Measurements from ENCODE around the gene CLCN6.

CLCN6 gene

DNA sequence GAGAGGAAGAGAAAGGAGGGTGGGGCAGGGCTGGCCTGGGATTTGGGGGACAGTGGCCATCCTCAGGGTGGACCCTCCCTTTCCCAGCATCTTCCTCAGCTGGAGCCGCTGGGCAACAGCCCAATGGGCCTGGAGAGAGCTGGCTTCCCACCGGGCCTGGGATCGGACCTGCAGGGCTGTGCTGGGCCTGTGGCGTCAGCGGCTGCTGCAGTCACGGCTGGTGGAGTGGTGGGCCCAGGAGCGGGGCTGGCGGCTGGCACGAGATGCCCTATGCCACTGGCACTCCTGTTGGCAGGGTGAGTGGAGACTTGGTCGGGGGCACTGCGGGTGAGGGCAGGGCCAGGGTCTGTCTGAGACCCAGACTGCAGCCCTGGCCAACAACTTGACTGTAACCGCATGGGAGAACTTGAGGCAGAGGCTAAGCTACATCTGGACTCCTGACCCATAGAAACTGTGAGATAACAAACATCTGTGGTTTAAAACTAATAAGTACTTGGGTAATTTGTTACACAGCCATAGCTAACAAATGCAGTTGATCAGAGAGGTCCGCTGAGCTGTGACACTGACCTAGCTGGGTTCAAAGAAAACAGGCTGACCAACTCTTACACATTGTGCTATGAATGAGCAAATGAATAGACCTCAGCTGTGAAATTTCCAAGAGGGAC lies 26.1 kb upstream of the CLCN6 start:
- DNase-seq: no peak

DNA sequence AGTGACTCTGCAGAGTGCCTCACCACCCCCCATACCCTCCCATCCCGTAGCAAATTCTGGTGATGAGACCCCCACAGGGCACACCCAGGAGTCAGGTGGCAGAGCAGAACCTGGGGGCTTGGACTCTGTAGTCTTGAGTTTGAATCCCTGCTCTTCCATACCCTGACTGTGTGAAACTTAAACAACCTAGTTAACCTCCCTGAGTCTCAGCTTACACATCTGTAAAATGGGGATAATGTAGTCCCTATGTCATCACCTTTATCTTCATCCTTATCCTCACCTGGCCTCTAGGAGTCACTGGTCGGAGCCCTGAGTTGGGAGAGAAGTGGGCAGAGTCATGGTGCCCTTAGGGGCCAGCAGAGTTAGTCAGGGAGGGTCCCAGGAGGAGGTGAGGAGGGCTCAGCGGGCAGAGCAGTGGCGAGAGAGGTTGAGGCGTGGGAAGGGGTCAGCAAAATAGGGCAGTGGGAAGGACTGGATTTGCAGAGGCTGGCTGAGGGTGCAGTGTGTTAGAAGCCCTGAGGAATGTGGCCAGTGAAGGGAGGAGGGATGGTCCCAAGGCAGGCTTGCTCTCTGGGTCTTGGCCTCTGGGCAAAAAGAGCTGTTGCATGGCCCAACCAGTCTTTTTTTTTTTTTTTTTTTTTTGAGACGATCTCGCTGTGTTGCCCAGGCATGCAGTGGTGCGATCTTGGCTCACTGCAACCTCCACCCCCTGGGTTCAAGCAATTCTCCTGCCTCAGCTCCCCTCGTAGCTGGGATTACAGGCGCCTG lies 25.4 kb upstream of the CLCN6 start:
- DNase-seq: no peak

GRCh38 chr1:11781297-11781696 lies 24.7 kb upstream of the CLCN6 start:
- DNase-seq: no peak

DNA sequence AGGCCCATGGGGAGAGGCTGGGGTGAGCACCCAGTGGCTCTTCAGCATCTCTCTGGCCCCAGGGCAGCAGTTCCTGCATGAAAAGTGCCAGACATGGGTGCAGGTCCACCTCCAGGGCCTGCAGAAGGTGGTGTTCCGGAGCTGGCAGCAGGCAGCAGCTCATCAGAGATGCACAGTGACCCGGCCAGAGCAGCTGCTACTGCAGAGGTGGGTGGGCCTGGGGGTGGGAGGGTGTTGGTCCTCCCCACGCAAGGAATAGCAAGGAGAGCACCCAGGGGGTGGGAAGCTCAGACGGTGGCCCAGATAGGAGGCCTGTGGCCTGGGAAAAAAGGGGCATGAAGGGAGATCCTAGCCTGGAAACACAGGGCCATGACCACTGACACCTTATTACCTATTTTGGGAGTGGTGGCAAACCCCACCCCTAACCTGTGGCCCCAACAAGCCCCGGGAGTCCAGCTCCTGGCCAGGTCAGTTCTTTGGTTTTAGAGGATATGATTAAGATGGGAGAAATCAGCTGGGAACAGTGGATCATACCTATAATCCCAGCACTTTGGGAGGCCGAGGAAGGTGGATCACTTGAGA lies 23.8 kb upstream of the CLCN6 start:
- DNase-seq: no peak

DNA sequence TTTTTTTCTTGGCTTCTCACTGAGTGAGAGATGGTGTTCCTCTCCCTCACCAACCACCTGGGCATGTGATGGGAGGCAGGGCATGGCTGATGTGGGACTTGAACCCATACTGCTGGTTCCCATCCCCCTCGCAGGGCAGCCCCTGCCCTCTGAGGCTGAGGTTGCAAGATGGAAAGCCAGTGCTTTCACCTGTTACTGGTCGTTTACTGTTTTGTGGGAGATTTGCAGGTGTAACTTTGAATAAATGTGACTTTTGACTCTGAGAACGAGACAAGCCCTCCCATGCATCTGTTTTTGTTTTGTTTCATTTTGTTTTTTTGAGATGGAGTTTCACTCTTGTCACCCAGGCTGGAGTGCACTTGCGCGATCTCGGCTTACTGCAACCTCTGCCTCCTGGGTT lies 22.4 kb upstream of the CLCN6 start:
- no peak for DNase-seq

- no peak for DNase-seq
These were observed 21.6 kb upstream of the CLCN6 start for GRCh38 chr1:11784256-11784992.

GRCh38 chr1:11784993-11785769 lies 20.8 kb upstream of the CLCN6 start:
- DNase-seq: peak; percentile 20

DNA sequence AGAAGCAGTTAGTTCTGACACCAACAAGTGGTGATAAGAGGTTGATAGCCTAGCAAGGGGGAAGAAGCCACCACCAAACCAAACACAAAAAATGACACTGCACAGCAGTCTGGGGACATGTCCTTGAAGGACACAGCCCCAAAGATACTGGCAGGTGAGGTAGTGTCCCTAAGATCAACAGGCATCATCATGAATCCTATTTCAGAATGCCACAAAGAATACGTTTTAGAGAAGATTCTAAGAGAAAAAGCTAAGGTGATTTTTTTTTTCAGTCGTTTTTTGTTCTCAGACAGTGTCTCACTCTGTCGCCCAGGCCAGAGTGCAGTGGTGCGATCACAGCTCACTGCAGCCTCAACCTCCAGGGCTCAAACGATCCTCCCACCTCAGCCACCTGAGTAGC lies 19.8 kb upstream of the CLCN6 start:
- no peak for DNase-seq

DNA sequence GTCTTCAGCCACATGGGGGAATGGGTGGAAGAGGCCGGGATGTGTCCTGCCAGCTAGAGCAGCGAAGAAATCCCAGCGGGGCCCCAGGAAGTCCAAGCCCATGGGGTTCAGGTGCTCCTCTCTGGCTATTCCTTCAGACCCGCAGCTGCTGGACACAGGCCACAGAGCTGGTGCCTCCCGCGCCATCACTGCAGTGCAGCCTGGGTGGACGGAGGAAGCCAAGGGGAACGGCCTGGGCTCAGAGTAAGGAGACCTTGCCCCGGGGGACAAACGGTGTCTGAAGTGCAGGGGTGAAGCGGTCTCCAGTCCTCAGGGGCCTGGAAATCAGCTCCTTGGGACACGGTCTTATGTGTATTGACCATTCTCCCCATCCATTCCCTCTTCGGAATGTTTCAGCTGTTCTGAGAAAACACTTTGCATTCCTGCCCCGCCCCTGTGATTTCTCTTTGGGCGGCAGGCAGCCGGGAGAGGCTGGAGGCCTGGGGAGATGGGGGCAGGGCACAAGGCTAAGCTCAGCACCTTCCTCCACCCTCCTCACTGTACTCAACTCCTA lies 18.7 kb upstream of the CLCN6 start:
- no peak for DNase-seq

GRCh38 chr1:11787804-11788436 lies 18.1 kb upstream of the CLCN6 start:
- no peak for DNase-seq

- no peak for DNase-seq
These were observed 17.4 kb upstream of the CLCN6 start for GRCh38 chr1:11788549-11789053.

DNA sequence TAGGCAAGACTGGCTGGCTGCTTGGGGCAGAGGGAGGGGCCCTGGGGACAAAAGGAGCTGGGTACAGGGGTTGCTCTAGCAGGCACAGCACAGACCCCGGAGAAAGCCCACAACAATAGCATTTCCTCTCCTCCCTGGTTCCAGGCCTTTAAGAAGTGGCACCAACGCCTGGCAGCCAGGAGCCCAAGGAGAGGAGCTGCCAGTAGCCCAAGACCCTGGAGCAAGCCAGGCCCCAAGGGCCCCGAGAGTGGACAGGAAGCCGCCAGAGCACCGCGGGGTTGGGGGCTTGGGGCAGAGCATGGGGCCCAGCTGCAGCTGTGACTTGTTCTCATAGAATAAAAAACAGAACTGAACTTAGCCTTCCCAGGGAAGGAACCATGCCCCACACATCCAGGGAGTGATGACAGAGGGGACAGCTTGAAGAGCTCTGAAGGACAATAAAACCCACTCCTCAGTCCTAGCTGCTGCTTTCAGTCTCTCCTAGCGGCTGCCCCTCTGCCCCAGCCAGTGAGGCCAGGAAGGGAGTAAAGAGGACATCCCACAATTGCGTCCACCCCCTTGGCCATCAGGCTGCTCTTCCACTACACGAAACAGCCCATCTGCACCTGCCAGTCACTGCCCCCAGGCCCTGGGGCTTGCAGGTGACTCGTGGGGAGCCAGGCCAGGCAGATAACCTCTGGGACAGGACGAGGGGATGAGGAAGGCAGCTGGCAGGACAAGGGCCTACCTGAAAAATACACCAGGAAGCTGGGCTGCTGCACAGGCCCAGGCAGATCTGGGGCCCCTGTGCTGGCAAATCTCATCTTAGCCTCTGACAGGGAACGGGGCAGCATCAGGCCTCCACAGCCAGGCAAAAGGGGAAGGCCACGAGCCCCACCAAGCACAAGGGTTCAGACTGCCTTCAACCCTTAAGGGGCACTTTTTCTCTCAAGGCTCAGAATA lies 16.6 kb upstream of the CLCN6 start:
- DNase-seq: no peak

GRCh38 chr1:11790101-11790879 lies 15.7 kb upstream of the CLCN6 start:
- no peak for DNase-seq

DNA sequence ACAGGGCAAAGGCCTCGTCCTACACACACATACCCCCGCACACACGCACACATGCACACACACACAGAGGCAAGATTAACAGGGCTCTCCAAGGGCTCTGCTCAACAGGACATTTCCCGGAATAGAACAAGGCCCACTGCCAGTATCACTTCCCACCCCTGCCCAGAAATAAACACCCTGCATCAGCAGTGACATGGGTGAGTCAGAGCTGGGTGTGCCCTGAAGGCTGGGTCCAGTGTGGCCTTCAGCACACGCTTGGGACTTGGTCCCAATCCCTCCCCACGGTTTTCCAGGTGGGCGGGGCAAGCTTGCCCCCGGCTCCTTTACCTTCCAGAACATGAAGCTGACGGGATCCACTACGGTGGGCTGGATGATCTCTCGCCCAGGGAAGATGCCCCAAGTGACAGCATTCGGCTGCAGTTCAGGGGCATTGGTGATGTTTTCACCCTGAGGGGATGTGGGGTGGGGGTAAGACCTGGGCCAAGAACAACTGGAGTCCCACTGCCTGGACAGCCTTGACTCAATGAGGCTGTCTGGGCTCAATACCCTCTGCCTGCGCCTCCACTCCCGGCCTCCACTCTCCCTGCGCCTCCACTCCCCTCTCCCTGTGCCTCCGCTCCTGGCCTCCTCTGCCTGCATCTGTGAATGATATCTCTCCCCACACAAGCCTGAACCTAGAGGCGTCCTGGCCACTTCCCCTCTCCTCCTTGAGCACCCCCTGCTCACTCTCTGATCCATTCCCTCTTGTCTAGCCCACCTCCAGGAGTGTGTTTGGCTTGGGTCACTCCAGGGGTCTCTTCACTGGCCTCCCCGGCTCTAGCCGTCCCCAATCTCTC lies 14.9 kb upstream of the CLCN6 start:
- DNase-seq: no peak

DNA sequence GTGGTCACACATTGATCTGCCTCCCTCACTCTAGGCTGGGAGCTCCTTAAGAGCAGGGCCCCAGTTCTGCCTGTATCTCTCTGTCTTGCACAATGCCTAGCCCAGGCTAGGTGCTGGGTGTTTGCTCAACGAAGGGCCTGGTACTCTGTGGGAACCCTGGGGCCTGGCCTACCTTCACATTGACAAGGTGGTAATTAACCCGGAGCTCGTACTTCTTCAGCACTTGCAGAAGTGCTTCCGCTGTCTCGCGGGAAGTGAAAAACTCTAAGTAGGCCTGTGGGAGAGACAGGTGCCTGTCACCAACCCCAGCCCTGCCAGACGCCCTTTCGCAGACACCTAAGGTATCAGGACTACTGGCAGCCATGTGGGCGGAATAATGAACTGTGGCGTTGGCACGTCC lies 13.9 kb upstream of the CLCN6 start:
- DNase-seq: no peak

DNA sequence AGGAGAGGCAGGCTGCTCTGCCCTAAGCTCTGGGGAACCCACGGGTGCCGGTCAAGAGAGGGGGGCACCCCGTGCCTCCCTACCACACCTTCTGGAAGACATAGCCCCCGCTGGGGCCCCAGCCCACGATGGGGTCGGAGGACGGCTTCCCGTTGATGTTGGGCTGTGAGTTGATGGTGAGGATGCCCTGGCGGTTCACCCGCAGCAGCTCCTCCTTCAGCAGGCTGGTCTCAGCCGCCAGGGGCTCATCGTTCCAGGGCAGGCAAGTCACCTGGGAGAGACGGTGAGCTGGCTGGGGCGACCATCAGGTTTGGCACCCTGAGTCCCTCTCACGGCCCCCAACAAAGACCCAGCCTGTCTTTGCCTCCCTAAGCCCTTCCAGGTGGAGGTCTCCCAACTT lies 12.2 kb upstream of the CLCN6 start:
- no peak for DNase-seq

GRCh38 chr1:11794446-11795237 lies 11.3 kb upstream of the CLCN6 start:
- no peak for DNase-seq
